GM12878 (cell line): ENCODE data around the gene EBP. TPM values are rescaled to one million over a fixed set of nuclear protein-coding genes. Genes with fewer than 3 reads are reported as not detected.

Experiments
- CUX1 ChIP-seq: IDR thresholded peaks from 2 replicates; pipeline ENCODE4 v1.6.1; 2012; ENCODE audit warnings: improper control_type of control experiment, low read depth, low read length; ENCODE audit not compliant: insufficient replicate concordance
- E2F4 ChIP-seq: IDR thresholded peaks from 2 replicates; pipeline ENCODE4 v1.6.1; 2012; ENCODE audit warnings: low read depth, low read length, improper control_type of control experiment
- IRF5 ChIP-seq: fragments of 450-650 bp; IDR thresholded peaks from 2 replicates; pipeline ENCODE4 v1.6.1; 2017; ENCODE audit warnings: borderline replicate concordance
- RB1 ChIP-seq: fragments of 450-650 bp; formaldehyde crosslinking; IDR thresholded peaks from 2 replicates; pipeline ENCODE4 v1.6.1; 2017; ENCODE audit warnings: mild to moderate bottlenecking, borderline replicate concordance
- SREBF2 ChIP-seq: IDR thresholded peaks from 2 replicates; pipeline ENCODE4 v1.6.1; 2012; ENCODE audit warnings: mild to moderate bottlenecking, low read length
- WRNIP1 ChIP-seq: IDR thresholded peaks from 2 replicates; pipeline ENCODE4 v1.6.1; 2011; ENCODE audit warnings: low read depth, low read length, improper control_type of control experiment, borderline replicate concordance
- polyA plus RNA-seq, 11 experiments: library from polyadenylated mRNA; depleted of rRNA in 4 of 11; unstranded in 6 of 11; stranded (reverse) in 5 of 11; fragments of >200 nt; fragmentation: Nextera tagmentation in 4 of 11; fragmentation: Illumina TruSeq in 1 of 11; extraction: Ambion mirVana in 4 of 11; extraction: Trizol in 1 of 11; gene quantifications; 1 replicate in 1 of 11; 2 replicates in 10 of 11; pipeline versions ENCODE4 v1.2.1 to v1.2.3, GENCODE V29; 2011 to 2016; ENCODE audit warnings: inconsistent platforms in 2 of 11, missing spikeins in 2 of 11, low read depth in 1 of 11
- total RNA-seq, 4 experiments: library from RNA; depleted of rRNA in 3 of 4; stranded (reverse); fragments of >200 nt in 3 of 4; fragmentation: Illumina TruSeq in 1 of 4; extraction: Trizol in 1 of 4; gene quantifications; 2 replicates each; pipeline versions ENCODE4 v1.2.1 to v1.2.3, GENCODE V29; 2013 to 2021

EBP gene
- total and polyA plus RNA-seq, 10 of the 15 experiments (the other 5 are each of a cell fraction or from before 2014, with no cell fraction given) = 125 to 628 (median 180) TPM

- TF ChIP-seq CUX1 = no peak
- TF ChIP-seq IRF5 = no peak
- no peak for TF ChIP-seq WRNIP1
- no peak for TF ChIP-seq E2F4
- no peak for TF ChIP-seq SREBF2
- no peak for TF ChIP-seq RB1
Measured at GRCh38 chrX:48472851-48473703, 48.5 kb upstream of the EBP start (continued).
